Glutamatergic neuron (in vitro differentiated cells): ENCODE data around the gene TUNAR. TPM values are rescaled to one million over a fixed set of nuclear protein-coding genes. Genes with fewer than 3 reads are reported as not detected.

ENCODE experiments used
- DNase-seq: peaks from one replicate; pipeline ENCODE4 v3.0.0; 2022
- H3K27ac Mint-ChIP-seq: one replicate; pipeline ENCODE4 v1.8.0; 2020; ENCODE audit warnings: mild to moderate bottlenecking, mixed read lengths, inconsistent platforms; ENCODE audit not compliant: unreplicated experiment
- H3K27me3 Mint-ChIP-seq: one replicate; pipeline ENCODE4 v1.8.0; 2020; ENCODE audit warnings: mild to moderate bottlenecking, moderate library complexity, mixed read lengths, inconsistent platforms; ENCODE audit not compliant: unreplicated experiment
- H3K36me3 Mint-ChIP-seq: one replicate; pipeline ENCODE4 v1.8.0; 2020; ENCODE audit warnings: mild to moderate bottlenecking, mixed read lengths, inconsistent platforms; ENCODE audit not compliant: unreplicated experiment
- H3K4me1 Mint-ChIP-seq: one replicate; pipeline ENCODE4 v1.8.0; 2020; ENCODE audit warnings: mild to moderate bottlenecking, low read depth, mixed read lengths, inconsistent platforms; ENCODE audit not compliant: unreplicated experiment
- H3K4me3 Mint-ChIP-seq: one replicate; pipeline ENCODE4 v1.8.0; 2020; ENCODE audit warnings: mild to moderate bottlenecking, mixed read lengths, inconsistent platforms; ENCODE audit not compliant: unreplicated experiment
- H3K9me3 Mint-ChIP-seq: one replicate; pipeline ENCODE4 v1.8.0; 2020; ENCODE audit warnings: mild to moderate bottlenecking, moderate library complexity, mixed read lengths, inconsistent platforms; ENCODE audit not compliant: unreplicated experiment
- total RNA-seq: library from RNA; stranded (reverse); fragmentation: NEBNext Ultra II Directional; extraction: Animal tissue kit (Norgen Biotek cat#: 25700); gene quantifications from one replicate; pipeline ENCODE4 v1.2.1, GENCODE V29; 2021; ENCODE audit not compliant: unreplicated experiment
- TF ChIP-seq, protein P1 (sequence below): fragments of 200-600 bp; sonication (generic); IDR thresholded peaks from one replicate; pipeline ENCODE4 v1.5.0; 2021; ENCODE audit not compliant: partially characterized antibody, unreplicated experiment

TUNAR gene
- total RNA-seq, 1 donor from 2014 or later: 16.2 TPM

- Mint-ChIP-seq H3K4me3 (peak overlapping the region; percentile 81), H3K9me3 (peaks cover 7% of the 10 kb centered on the region), H3K27me3 (peaks cover 9% of the 10 kb centered on the region), H3K4me1 (peaks cover 17% of the 10 kb centered on the region), H3K36me3 (no peaks in the 10 kb centered on the region), H3K27ac (peak overlapping the region; percentile 63)
- no peak for DNase-seq
- TF ChIP-seq, protein P1, sequence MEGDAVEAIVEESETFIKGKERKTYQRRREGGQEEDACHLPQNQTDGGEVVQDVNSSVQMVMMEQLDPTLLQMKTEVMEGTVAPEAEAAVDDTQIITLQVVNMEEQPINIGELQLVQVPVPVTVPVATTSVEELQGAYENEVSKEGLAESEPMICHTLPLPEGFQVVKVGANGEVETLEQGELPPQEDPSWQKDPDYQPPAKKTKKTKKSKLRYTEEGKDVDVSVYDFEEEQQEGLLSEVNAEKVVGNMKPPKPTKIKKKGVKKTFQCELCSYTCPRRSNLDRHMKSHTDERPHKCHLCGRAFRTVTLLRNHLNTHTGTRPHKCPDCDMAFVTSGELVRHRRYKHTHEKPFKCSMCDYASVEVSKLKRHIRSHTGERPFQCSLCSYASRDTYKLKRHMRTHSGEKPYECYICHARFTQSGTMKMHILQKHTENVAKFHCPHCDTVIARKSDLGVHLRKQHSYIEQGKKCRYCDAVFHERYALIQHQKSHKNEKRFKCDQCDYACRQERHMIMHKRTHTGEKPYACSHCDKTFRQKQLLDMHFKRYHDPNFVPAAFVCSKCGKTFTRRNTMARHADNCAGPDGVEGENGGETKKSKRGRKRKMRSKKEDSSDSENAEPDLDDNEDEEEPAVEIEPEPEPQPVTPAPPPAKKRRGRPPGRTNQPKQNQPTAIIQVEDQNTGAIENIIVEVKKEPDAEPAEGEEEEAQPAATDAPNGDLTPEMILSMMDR: no peak
Measured at GRCh38 chr14:95877633-95878032, 1.0 kb downstream of the TUNAR start.

DNA sequence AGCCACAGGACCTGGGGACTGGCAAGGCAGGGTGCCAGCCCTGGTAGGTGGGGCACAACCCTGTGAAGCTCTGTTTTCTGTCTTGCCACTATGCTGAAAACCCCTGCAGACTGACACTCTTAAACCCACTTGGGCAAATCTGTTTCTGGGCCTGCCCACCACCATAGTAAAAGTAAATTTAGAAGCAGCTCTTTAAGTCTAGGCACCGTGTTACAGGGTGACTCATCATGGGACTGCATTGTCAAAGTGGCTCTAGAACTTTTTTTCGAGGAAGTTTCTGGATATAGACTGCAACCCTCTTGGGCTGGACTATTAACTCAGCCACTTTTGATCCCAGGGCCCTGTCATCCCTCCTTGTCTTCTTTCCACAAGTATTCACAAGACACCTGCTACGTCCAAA lies 7.7 kb downstream of the TUNAR start:
- no peak for DNase-seq
- Mint-ChIP-seq H3K9me3 (no peaks in the 10 kb centered on the region), H3K36me3 (no peaks in the 10 kb centered on the region), H3K4me3 (no peak overlapping the region), H3K27ac (no peak overlapping the region), H3K4me1 (peaks cover 19% of the 10 kb centered on the region), H3K27me3 (peaks cover 6% of the 10 kb centered on the region)
- TF ChIP-seq, protein P1: no peak

GRCh38 chr14:95885278-95885677 lies 8.6 kb downstream of the TUNAR start:
- Mint-ChIP-seq H3K4me1 (peaks cover 18% of the 10 kb centered on the region), H3K4me3 (no peak overlapping the region), H3K36me3 (no peaks in the 10 kb centered on the region), H3K27ac (no peak overlapping the region), H3K9me3 (peaks cover 2% of the 10 kb centered on the region), H3K27me3 (peaks cover 6% of the 10 kb centered on the region)
- no peak for DNase-seq
- TF ChIP-seq, protein P1: no peak

DNA sequence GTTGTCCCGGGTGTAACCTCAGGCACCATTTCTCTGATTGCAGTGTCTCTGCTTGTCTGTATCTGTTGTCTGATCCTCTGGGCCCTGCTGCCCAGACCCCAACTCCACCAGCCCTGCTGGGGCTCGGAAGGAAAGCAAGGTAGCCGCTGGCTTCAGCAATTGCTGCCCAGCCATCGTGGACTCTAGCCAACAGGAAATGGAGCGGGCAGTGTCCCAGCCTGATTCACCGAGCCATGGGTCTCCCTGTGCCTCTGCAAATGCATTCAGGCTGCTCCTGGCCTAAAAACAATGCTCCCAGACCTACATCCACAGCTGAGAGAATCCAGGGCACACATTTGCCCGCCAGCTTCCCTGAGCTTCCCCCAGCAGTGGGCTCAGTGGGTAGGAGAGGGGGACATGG lies 9.2 kb downstream of the TUNAR start:
- peaks cover 23% of the 10 kb centered on the region for H3K4me1 Mint-ChIP-seq
- peaks cover 2% of the 10 kb centered on the region for H3K9me3 Mint-ChIP-seq
- H3K36me3 Mint-ChIP-seq: no peaks in the 10 kb centered on the region
- peaks cover 6% of the 10 kb centered on the region for H3K27me3 Mint-ChIP-seq
- DNase-seq: no peak
- TF ChIP-seq, protein P1: no peak
- H3K27ac Mint-ChIP-seq: no peak overlapping the region
- H3K4me3 Mint-ChIP-seq: no peak overlapping the region

DNA sequence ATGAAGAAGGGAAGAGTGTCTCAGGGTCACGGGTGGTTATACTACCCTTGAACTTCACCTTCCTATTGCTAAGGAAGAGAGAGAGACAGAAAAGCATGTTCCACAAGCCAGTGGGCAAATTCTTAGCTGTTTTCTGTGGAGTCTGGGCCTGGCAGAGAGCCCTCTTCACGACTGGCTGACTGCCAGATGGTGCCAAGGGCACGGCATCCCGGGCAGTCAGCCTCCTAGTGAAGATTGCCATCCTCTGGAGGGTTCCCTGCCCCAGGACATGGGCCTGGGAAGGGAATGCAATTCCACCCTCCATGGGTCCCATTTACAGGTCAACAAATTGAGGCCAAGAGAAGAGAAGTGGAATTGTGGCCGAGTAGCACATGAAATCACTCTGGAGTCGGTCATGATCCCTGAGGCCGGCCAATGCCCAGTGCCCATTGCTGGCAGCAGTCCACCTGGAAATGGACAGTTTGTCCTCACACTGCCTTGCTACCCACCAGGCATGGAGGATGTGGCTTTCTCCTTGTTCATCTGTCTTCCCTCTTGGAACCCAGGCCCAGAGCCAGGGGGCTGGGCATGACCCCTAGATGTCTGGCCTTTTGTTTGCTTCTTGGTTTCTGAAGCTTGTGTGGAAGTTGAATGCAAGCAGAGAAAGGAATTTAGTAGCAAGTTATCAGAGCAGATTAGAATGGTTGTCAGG lies 9.9 kb downstream of the TUNAR start:
- Mint-ChIP-seq H3K27ac (no peak overlapping the region), H3K9me3 (peaks cover 2% of the 10 kb centered on the region), H3K4me3 (no peak overlapping the region), H3K36me3 (peaks cover under 1% of the 10 kb centered on the region), H3K4me1 (peaks cover 23% of the 10 kb centered on the region), H3K27me3 (peaks cover 6% of the 10 kb centered on the region)
- TF ChIP-seq, protein P1: no peak
- no peak for DNase-seq
